ENCODE measurements around the gene ARID4B. TPM values are rescaled to one million over a fixed set of nuclear protein-coding genes. Genes with fewer than 3 reads are reported as not detected.

The ARID4B gene
- polyA plus RNA-seq, 2 of the 4 experiments (the other 2 are of a cell fraction): 14.9 to 16.0 TPM

GRCh38 chr1:235328271-235329138 lies 526 bp upstream of the ARID4B start, which contains the start of gene GGPS1 (continued):
- TF ChIP-seq MAX (IDR thresholded peaks at IDR 0.05) (peak; percentile 39; the same call in 1 of the 2 replicates), BCL3 (IDR thresholded peaks at IDR 0.05) (peak; percentile 81; the same call in 1 of the 3 replicates)

GRCh38 chr1:235326719-235327558 lies 1.0 kb downstream of the ARID4B start:
- POLR2A ChIA-PET: no interaction called here
- Histone ChIP-seq H3K4me3 (peak overlapping the region; percentile 96), H3K4me1 (peaks cover 41% of the 10 kb centered on the region), H3K27ac (peak overlapping the region; percentile 87 to 94), H3K9me3 (no peaks in the 10 kb centered on the region), H3K4me2 (peak overlapping the region; percentile 84)
- WGBS (ENCODE audit: missing lambda C conversion rate): 0% methylated on average over 53 of the region's 78 CpGs
- FAIRE-seq (no peak), ATAC-seq (peak; percentile 0 to 31; a peak in 4 of 6 replicates), DNase-seq (ENCODE audit: low read depth in 1 of 2, low spot score in 1 of 2) (peak; percentile 22 to 28)
- CTCF ChIA-PET: interaction anchor here (0.8 to 6.7 kb wide), 2 partner anchors 69 to 89 kb away, joined by 3 to 37 read pairs; no protein-coding TSS in a partner anchor
- 0 out of 3 replicates have a peak, but pooled peaks have one; percentile 6 for TF ChIP-seq SMC3 (IDR thresholded peaks at IDR 0.05)
- 0 out of 2 replicates have a peak, but pooled peaks have one; percentile 25 for TF ChIP-seq KDM5A (IDR thresholded peaks at IDR 0.05)
- no peak for TF ChIP-seq POLR2A (IDR thresholded peaks at IDR 0.05; ENCODE audit: low read length)
- peak in 1 of 2 experiments; percentile 8; a peak in 1 of 5 replicates for TF ChIP-seq RAD21 (conservative IDR thresholded peaks at IDR 0.05 in 1 of 2, IDR thresholded peaks at IDR 0.05 in 1 of 2)

GRCh38 chr1:235325854-235326253 lies 2.1 kb downstream of the ARID4B start:
- Histone ChIP-seq H3K9me3 (no peaks in the 10 kb centered on the region), H3K4me3 (peak overlapping the region; percentile 96), H3K4me1 (peaks cover 30% of the 10 kb centered on the region), H3K27ac (no peak overlapping the region), H3K4me2 (peak overlapping the region; percentile 84)
- ATAC-seq: no peak
- 47% methylated on average over 2 of the region's 2 CpGs for WGBS (ENCODE audit: missing lambda C conversion rate)
- no peak for DNase-seq (ENCODE audit: low read depth in 1 of 2, low spot score in 1 of 2)
- no peak for FAIRE-seq
- no peak for TF ChIP-seq CBX2 (IDR thresholded peaks at IDR 0.05; ENCODE audit: borderline replicate concordance, low read depth)
- TF ChIP-seq JUNB (IDR thresholded peaks at IDR 0.05): no peak
- no peak for TF ChIP-seq BHLHE40 (IDR thresholded peaks at IDR 0.05; ENCODE audit: low read depth, low read length)
- no peak for TF ChIP-seq KDM5A (IDR thresholded peaks at IDR 0.05)
- TF ChIP-seq HOXA7 (CRISPR knock-in tag; IDR thresholded peaks at IDR 0.05): no peak
- no peak for TF ChIP-seq EHMT2 (IDR thresholded peaks at IDR 0.05; ENCODE audit: low read depth)
- TF ChIP-seq SMC3 (IDR thresholded peaks at IDR 0.05): no peak
- TF ChIP-seq ZNF302 (CRISPR knock-in tag; IDR thresholded peaks at IDR 0.05): no peak
- no peak for TF ChIP-seq ESRRA (IDR thresholded peaks at IDR 0.05; ENCODE audit: borderline replicate concordance, low read length)
- CTCF ChIA-PET: interaction anchor here (1.7 to 6.7 kb wide), 2 partner anchors 19 to 90 kb away, joined by 3 to 37 read pairs; no protein-coding TSS in a partner anchor
- POLR2A ChIA-PET: no interaction called here

GRCh38 chr1:235325139-235325538 lies 2.8 kb downstream of the ARID4B start:
- FAIRE-seq: no peak
- H3K4me3 ChIP-seq: no peak overlapping the region

More at GRCh38 chr1:235325139-235325538, 2.8 kb downstream of the ARID4B start:
- ChIA-PET CTCF (interaction anchor here (1.4 to 6.7 kb wide), 4 partner anchors 11 to 180 kb away, joined by 3 to 37 read pairs (median 6); no protein-coding TSS in a partner anchor), POLR2A (no interaction called here)
- no peak for DNase-seq (ENCODE audit: low read depth in 1 of 2, low spot score in 1 of 2)
- no peak for ATAC-seq
- peak overlapping the region; percentile 84 for H3K4me2 ChIP-seq
- H3K27ac ChIP-seq: no peak overlapping the region
- TF ChIP-seq EHMT2 (IDR thresholded peaks at IDR 0.05; ENCODE audit: low read depth) (no peak), ZFP36 (IDR thresholded peaks at IDR 0.05; ENCODE audit: borderline replicate concordance, partially characterized antibody) (no peak), EP300 (IDR thresholded peaks at IDR 0.05) (no peak), SREBF2 (IDR thresholded peaks at IDR 0.05) (no peak), POLR2AphosphoS2 (conservative IDR thresholded peaks at IDR 0.05; ENCODE audit: low read length) (no peak), CEBPB (IDR thresholded peaks at IDR 0.05) (no peak), RARB (CRISPR knock-in tag; IDR thresholded peaks at IDR 0.05) (no peak), PBX3 (IDR thresholded peaks at IDR 0.05) (no peak), GATA3 (IDR thresholded peaks at IDR 0.05; ENCODE audit: borderline replicate concordance) (no peak), ATOH8 (CRISPR knock-in tag; IDR thresholded peaks at IDR 0.05; ENCODE audit: low read depth) (no peak), JUNB (IDR thresholded peaks at IDR 0.05) (no peak), JUN (IDR thresholded peaks at IDR 0.05) (no peak), CTCF (IDR thresholded peaks at IDR 0.05) (no peak), TP53 (CRISPR knock-in tag; IDR thresholded peaks at IDR 0.05) (no peak)
- H3K9me3 ChIP-seq: no peaks in the 10 kb centered on the region
- 64% methylated on average over 3 of the region's 3 CpGs for WGBS (ENCODE audit: missing lambda C conversion rate)
- peaks cover 23% of the 10 kb centered on the region; the same call in 2 of the 3 replicates for H3K4me1 ChIP-seq
